Tibial nerve (tissue), 4 donors: ENCODE results near the gene ABTB1. TPM values are rescaled to one million over a fixed set of nuclear protein-coding genes. Genes with fewer than 3 reads are reported as not detected.
A peak's percentile ranks its signal among the peaks of the same experiment; 100 is the strongest.
"Not testable (repeated sequence)": the region's sequence is repeated elsewhere in the genome, so short reads cannot be mapped to it uniquely, and the experiment has no call there.

Experiments
- DNase-seq, 2 donors: peaks; one replicate each; pipeline ENCODE4 v3.0.0-alpha.2; 2019; ENCODE audit warnings: low spot score in 2 of 2
- H3K27ac ChIP-seq, 4 donors: fragments of 200-600 bp; sonication (generic) in 3 of 4; one replicate each; pipeline ENCODE4 v1.5.1; 2017 to 2019; ENCODE audit warnings: mild to moderate bottlenecking in 1 of 4
- H3K27me3 ChIP-seq, 2 donors: fragments of 200-600 bp; sonication (generic) in 1 of 2; one replicate each; pipeline versions ENCODE4 v1.5.1 to v1.6.0; 2017 to 2019
- H3K36me3 ChIP-seq, 3 donors: fragments of 200-600 bp; sonication (generic); one replicate each; pipeline ENCODE4 v1.5.1; 2018 to 2019
- H3K4me1 ChIP-seq, 4 donors: fragments of 200-600 bp; sonication (generic) in 3 of 4; one replicate each; pipeline ENCODE4 v1.5.1; 2017 to 2019
- H3K4me3 ChIP-seq, 4 donors: fragments of 200-600 bp; sonication (generic) in 3 of 4; one replicate each; pipeline ENCODE4 v1.5.1; 2017 to 2019; ENCODE audit warnings: mild to moderate bottlenecking in 1 of 4, moderate library complexity in 1 of 4
- H3K9me3 ChIP-seq, 4 donors: fragments of 200-600 bp; sonication (generic) in 3 of 4; one replicate each; pipeline ENCODE4 v1.5.1; 2017 to 2019
- EP300 ChIP-seq, 2 donors: sonication (generic); formaldehyde crosslinking; IDR thresholded peaks; one replicate each; pipeline ENCODE4 v1.6.1; 2017; ENCODE audit warnings: antibody characterized with exemption in 2 of 2, mild to moderate bottlenecking in 1 of 2
- POLR2A ChIP-seq, 2 donors: fragments of 450-650 bp; IDR thresholded peaks; one replicate each; pipeline ENCODE4 v1.6.1; 2017; ENCODE audit warnings: antibody characterized with exemption in 2 of 2, mild to moderate bottlenecking in 2 of 2, moderate library complexity in 2 of 2
- WGBS, 2 donors: methylation state at CpG; one replicate each; pipeline ENCODE4 v1.1.5; 2018; 5-methylcytosine and 5-hydroxymethylcytosine counted together
- total RNA-seq, 4 donors: library from RNA; depleted of rRNA; stranded (reverse); fragments of >200 nt; gene quantifications; one replicate each; pipeline ENCODE4 v1.1.0, GENCODE V29; 2016
- TF ChIP-seq, protein P1 (sequence below), 5 experiments: fragments of 200-600 bp in 3 of 5; fragments of 450-650 bp in 2 of 5; sonication (generic) in 3 of 5; IDR thresholded peaks; one replicate each; pipeline ENCODE4 v1.5.1; 2016 to 2019; ENCODE audit warnings: antibody characterized with exemption in 5 of 5, mild to moderate bottlenecking in 3 of 5, moderate library complexity in 2 of 5

ABTB1 gene
- total RNA-seq, 4 donors from 2014 or later: 86.4 to 134 (median 121) TPM

DNA sequence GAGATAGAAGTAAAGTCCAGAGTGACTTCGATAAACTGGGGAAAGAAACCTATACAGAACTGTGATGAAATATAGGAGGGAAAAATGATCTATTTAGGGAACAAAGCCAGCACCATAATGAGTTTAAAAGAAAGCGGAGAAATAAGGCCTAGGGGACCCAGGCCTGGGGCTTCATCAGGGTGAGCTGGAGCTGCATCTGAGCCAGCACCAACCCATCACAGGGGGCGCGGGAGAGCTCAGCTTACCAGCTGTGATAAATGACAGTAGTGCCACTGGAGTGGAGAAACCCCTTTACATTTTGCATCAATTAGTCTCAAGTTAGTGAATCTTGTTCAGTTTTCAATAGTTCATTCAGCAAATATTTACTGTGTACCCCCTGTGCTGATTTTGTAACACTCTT lies 22.5 kb upstream of the ABTB1 start:
- Histone ChIP-seq H3K27me3 (no peaks in the 10 kb centered on the region), H3K36me3 (no peaks in the 10 kb centered on the region), H3K9me3 (no peaks in the 10 kb centered on the region), H3K4me1 (peaks cover 0 to 11% (median 0%) of the 10 kb centered on the region in 4 donors), H3K27ac (no peak overlapping the region), H3K4me3 (no peak overlapping the region)
- DNase-seq: no peak
- TF ChIP-seq POLR2A (IDR thresholded peaks at IDR 0.05): no peak
- TF ChIP-seq, protein P1, sequence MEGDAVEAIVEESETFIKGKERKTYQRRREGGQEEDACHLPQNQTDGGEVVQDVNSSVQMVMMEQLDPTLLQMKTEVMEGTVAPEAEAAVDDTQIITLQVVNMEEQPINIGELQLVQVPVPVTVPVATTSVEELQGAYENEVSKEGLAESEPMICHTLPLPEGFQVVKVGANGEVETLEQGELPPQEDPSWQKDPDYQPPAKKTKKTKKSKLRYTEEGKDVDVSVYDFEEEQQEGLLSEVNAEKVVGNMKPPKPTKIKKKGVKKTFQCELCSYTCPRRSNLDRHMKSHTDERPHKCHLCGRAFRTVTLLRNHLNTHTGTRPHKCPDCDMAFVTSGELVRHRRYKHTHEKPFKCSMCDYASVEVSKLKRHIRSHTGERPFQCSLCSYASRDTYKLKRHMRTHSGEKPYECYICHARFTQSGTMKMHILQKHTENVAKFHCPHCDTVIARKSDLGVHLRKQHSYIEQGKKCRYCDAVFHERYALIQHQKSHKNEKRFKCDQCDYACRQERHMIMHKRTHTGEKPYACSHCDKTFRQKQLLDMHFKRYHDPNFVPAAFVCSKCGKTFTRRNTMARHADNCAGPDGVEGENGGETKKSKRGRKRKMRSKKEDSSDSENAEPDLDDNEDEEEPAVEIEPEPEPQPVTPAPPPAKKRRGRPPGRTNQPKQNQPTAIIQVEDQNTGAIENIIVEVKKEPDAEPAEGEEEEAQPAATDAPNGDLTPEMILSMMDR (IDR thresholded peaks at IDR 0.05): no peak
- 75 to 79% methylated on average over 4 of the region's 4 CpGs for WGBS, 2 donors

DNA sequence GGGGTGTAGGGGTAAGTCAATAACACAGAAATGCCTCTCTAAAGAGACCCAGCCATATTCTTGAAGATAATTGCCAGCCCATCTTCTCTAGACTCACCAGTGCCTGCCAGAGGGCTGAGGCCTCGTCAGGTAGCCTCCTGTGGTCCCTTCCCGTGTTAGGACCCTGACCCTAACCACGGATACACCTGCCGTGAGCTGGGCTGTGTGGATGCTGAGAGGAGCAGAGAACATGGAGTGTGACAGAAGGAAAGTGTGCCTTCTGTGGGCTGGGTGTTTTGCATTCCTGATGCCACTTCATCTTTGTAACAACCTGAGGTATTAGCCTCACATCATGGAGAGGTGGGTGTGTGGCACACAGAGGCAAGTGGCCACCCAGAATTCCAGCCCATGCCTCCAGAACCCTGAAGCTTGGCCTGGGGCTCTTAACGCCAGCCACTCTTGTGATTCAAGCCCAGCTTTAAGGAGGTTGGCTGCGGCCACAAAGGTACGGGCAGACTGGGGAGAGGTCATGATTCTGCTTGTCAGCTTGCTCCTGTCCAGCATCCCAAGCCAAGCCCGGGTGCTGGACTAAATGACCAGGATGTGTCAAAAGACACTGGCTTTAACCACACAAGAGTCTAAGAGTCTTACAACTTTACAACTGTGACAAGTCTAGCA lies 21.1 kb upstream of the ABTB1 start:
- Histone ChIP-seq H3K4me1 (peaks cover 0 to 17% (median 0%) of the 10 kb centered on the region in 4 donors), H3K36me3 (no peaks in the 10 kb centered on the region), H3K9me3 (no peaks in the 10 kb centered on the region), H3K27ac (no peak overlapping the region), H3K27me3 (no peaks in the 10 kb centered on the region), H3K4me3 (no peak overlapping the region)
- TF ChIP-seq, protein P1 (IDR thresholded peaks at IDR 0.05): no peak
- TF ChIP-seq EP300 (IDR thresholded peaks at IDR 0.05) (no peak), POLR2A (IDR thresholded peaks at IDR 0.05) (no peak)
- 79 to 83% methylated on average over 5 to 8 of the region's 8 CpGs for WGBS, 2 donors
- no peak for DNase-seq

DNA sequence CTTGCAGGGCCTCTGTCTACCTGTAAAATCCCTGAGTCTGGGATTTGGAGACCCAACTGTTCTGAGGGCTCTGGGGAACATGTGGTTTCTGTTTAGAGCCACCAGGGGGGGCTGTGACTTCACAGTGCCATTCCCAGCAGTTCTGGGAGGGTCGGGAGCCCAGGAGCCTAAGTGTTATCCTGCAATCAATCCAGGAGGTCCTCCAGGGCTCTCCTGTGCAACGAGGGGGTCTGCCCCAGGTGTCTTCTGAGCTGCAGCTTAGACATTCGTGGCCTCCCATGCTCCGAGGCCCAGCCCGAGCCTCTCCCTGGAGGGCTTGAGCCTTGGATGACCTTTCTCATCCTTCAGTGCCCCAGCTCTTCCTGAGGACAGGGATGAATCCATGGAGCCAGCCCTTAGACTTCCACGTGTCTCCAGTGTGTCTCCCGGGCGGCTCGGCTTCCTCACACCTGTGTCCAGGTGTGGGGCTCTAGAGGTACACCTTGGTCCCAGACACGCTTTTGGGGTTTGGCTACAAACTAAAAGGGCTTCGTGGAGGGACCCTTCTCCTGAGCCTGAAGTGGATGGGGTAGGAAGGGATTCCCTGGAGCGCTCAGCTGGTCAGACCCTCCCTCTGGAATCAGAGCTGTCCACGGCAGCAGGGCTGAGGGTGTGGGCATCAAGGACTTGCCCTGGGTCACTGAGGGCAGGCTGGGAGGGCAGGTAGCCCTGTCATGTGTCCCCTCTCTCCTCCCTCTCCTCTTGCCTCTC lies 20.3 kb upstream of the ABTB1 start:
- H3K27ac ChIP-seq: no peak overlapping the region
- no peaks in the 10 kb centered on the region for H3K36me3 ChIP-seq
- H3K4me1 ChIP-seq: peaks cover 0 to 17% (median 0%) of the 10 kb centered on the region in 4 donors
- H3K9me3 ChIP-seq: no peaks in the 10 kb centered on the region
- peak in 1 of 2 donors; percentile 50 for DNase-seq
- TF ChIP-seq, protein P1 (IDR thresholded peaks at IDR 0.05): peak; percentile 84 to 92 (median 86)
- TF ChIP-seq EP300 (IDR thresholded peaks at IDR 0.05): no peak
- H3K4me3 ChIP-seq: no peak overlapping the region
- WGBS, 2 donors: 62 to 100% methylated on average over 2 to 13 of the region's 13 CpGs
- no peaks in the 10 kb centered on the region for H3K27me3 ChIP-seq

DNA sequence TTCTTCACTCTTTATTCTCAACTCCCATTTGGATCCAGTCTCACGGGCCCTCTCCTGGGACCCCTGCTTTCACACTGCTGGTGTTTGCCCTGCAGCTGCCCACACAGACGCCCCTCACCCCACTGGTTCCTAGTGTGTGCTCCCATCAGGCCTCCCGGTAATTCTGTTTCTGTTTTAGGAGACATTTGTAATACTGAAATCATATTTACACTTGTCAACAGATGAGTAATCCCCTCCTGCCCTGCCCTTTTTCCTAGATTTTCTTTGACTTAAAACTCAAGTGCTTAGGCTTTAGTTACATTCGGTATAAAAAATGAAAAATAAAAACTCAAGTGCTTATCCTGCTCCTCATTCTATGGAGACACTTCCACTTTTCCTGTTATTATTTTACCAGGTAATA lies 18.4 kb upstream of the ABTB1 start:
- DNase-seq: no peak
- H3K4me3 ChIP-seq: no peak overlapping the region
- no peaks in the 10 kb centered on the region for H3K27me3 ChIP-seq
- H3K36me3 ChIP-seq: no peaks in the 10 kb centered on the region
- 56 to 63% methylated on average over 4 of the region's 4 CpGs for WGBS, 2 donors
- peak overlapping the region in 2 of 4 donors; percentile 3 to 39 for H3K27ac ChIP-seq
- H3K9me3 ChIP-seq: no peaks in the 10 kb centered on the region
- TF ChIP-seq EP300 (IDR thresholded peaks at IDR 0.05) (no peak), POLR2A (IDR thresholded peaks at IDR 0.05) (no peak)
- TF ChIP-seq, protein P1 (IDR thresholded peaks at IDR 0.05): no peak
- H3K4me1 ChIP-seq: peaks cover 0 to 17% (median 0%) of the 10 kb centered on the region in 4 donors

DNA sequence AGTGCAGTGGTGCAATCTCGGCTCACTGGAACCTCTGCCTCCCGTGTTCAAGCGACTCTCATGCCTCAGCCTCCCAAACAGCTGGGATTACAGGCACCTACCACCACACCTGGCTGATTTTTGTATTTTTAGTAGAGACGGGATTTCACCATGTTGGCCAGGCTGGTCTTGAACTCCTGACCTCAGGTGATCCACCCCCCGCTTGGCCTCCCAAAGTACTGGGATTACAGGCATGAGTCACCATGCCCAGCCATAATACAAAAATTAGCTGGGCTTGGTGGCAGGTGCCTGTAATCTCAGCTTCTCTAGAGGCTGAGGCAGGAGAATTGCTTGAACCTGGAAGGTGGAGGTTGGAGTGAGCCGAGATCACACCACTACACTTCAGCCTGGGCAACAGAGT lies 17.8 kb upstream of the ABTB1 start:
- H3K4me3 ChIP-seq, H3K9me3 ChIP-seq, H3K36me3 ChIP-seq, H3K27me3 ChIP-seq, DNase-seq: not testable (repeated sequence)
- Histone ChIP-seq H3K4me1 (peaks cover 0 to 17% (median 1%) of the 10 kb centered on the region in 4 donors), H3K27ac (peak overlapping the region in 1 of 4 donors; percentile 39)
- 91 to 95% methylated on average over 6 of the region's 6 CpGs for WGBS, 2 donors
